ENCODE results near the gene RIMKLA.

RIMKLA gene, protein sequence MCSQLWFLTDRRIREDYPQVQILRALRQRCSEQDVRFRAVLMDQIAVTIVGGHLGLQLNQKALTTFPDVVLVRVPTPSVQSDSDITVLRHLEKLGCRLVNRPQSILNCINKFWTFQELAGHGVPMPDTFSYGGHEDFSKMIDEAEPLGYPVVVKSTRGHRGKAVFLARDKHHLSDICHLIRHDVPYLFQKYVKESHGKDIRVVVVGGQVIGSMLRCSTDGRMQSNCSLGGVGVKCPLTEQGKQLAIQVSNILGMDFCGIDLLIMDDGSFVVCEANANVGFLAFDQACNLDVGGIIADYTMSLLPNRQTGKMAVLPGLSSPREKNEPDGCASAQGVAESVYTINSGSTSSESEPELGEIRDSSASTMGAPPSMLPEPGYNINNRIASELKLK

DNA sequence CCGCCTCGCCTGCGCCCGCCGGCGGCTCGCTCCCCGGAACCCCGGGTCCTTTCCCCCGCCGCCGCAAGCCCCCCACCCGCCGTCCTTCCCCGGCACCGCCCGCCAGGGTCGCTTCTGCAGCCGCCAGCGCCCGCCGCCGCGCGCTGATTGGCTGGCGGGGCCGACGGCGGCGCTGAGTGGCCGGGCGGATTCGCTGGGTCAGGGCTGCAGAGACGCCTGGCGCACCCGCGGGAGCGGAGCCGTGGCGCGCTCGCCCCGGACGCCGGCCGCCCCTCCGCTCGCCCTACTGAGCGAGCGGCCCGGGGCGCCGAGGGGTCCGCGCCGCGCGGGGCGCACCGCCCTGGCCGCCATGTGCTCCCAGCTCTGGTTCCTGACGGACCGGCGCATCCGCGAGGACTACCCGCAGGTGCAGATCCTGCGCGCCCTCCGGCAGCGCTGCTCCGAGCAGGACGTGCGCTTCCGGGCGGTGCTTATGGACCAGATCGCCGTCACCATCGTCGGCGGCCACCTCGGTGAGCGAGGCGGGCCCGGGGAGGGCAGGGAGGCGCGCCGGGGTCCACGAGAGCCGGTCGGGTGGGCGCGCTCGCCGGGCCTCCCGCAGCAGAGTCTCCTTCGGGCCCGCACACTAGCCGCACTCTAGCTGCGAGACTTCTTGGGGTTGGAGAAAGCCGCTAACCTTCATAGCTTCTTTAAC, at the start of gene RIMKLA:
Gene RIMKLA, plus strand, starts transcription at position 207 of the 694 bp plus-strand sequence. Its CDS starts 143 bp downstream, at position 350.
- DNase-seq: peak; percentile 30

DNA sequence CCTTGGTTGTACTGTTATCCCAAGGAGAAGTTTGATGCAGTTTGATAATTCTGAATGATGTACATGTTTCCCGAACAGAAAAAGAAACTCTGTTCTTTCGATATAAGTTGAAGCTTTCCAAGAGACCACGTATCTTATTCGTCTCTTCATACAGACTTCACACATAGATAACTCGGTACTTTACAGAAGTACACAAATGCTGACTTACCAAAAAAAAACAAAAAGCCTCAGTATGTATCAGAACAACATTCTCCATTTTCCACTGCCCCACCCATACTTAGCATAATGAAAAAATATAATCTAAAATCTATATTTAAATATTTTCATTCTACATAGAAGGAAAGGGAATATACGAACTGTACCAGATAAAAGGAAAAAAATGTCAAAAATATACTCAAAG, 47.7 kb upstream of the RIMKLA start:
- no peak for DNase-seq

DNA sequence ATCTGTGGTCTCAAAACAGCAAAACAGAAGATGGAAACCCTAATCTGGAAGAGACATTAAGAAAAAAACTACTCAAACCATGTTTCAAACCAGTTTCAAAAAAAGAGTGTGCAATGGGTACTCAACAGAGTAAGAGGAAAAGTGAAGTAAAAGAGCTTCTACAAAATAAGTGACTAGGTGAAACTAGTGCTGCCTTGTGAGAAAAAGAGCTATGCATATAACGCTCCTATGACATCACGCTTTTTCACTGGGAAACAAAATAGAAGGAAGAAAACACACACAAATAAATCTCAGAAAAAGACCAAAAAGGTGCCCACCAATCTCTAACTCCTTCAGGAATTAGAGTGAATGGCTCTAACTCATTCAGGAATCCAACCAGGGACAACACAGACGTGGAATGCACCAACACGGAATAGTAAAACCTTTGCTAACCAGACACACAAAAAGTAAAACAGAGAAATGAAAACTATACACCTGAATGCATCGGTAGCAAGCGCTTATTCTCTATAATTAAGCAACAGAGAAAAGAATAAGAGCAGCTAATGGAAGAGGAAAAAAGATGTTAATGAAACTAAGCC, 46.8 kb upstream of the RIMKLA start:
- DNase-seq: no peak

DNA sequence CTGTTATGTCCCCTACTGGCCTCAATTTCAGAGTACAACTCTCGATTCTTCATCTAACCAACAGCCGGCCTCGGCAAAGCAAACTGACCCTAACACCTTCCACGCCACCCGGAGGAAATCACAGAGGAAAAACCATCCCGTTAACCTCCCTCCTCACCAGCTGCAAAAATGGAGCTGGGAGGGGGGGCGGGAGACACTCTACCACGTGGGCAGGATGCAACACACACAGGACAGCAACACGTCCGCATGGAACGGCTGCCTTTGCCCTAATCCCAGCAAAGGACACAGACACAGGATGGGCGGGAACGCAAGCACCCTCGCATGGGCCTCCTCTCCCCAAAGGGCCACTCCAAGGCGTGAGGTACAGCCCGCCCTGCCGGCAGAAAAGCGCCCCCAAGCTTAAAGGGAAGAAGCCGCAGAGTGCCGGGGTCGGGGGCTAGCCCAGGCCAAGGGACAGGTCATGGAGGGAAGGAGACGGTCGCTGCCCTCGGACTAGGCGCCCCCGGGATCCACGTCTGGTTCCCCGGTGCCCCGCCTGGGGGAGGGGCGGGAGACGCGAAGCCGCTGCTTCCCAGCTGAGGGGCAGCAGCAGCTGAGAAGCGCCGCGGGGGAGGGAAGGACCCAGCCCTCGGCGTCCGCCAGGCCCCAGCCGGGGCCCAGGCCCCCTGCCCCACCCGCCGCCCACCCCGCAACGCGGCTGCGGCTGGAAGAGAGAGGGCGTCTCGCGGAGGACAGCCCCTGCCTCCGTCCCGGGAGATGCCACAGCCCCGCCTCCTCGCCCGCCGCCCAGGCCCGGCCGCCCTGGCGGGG, 46.1 kb upstream of the RIMKLA start:
- peak; percentile 25 for DNase-seq

DNA sequence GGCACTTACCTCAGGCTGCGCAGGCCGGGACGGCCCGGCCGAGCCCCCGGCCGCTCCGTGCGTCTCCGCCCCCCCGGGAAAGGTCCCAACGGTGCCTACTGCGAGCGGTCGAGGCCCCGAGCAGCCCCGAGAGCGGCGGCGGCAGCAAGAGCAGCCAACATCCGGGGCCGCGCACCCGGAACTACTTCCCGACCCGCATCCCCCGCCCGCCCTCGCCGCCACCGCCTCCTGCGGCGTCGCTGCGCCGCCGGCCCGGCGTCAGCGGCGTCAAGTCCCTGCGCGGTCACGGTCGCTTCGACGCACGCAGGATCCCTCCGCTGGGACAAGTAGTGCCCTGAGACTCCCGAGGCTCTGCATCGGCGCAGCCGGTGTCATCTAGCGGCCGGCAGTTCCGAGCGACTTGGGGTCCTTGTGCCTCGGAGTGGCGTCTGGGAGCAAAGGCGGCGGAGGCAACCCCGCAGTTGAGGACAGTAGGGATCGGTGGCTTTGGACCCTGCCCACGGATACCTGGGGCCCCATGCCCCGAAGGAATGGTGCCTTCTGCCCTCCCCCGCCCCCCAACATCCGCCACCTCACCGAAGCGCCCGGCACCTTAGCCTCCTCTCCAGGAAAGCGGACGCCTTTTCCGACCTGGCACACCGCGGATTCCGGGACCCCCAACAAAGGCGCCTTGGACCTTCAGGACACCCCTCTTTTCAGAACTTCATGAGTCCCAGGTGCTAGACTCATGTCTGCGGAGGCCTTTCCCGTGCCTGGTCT, 45.4 kb upstream of the RIMKLA start, which contains the start of gene FOXJ3:
Gene FOXJ3, minus strand, starts transcription at position 186 of the 759 bp plus-strand sequence. CDS start 24,142 bp downstream, outside the sequence.
- peak; percentile 93 for DNase-seq

DNA sequence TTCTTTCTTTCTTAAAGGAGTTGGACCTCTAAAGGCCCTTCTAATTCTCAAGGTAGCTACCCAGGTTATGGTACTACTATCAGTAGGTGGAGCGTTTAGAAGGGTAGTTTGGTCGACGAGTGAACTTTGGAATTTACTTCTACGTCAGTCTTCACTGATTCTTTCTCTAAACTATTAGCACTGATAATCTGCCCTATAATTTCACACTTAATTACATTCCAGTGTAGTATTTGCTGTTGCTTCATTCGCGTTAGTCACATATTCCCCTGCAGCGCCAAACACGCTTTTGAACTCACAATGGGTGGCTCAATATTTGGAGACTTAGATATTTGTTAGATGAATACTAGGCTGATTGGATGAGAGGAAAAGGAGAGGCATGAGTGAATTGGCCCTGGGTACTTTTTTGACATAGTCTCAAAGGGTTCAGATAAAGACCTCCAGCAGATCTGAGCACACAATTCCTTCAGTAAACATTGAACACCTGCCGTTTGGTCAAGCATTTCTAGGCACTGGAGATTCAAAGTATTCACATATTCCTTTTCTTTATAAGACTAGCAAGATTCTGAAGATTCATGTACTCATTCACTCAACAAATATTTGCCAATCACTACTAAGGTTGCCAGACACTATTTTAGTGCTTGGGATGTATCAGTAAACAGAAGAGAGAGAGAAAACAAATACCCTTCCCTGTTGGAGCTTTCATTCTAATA, 44.6 kb upstream of the RIMKLA start:
- DNase-seq: no peak

DNA sequence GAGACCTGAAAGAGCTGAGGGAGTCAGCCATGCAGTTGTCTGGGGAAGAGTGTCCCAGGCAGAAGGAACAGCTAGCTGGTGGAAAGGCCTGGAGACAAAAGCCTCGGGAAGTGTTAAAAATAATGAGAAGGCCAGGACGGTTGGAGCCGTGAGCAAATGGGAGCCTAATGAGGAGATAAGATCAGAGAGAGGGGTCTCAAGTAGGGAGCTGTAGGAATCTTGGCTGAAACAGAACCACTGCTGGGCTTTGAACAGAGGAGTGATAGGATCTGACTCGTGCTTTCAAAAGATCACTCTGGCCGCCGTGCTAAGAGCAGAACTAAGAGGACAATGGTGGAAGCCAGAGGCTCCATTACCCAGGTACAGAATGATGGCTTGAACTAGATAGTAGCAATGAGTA, 43.6 kb upstream of the RIMKLA start:
- DNase-seq: no peak

DNA sequence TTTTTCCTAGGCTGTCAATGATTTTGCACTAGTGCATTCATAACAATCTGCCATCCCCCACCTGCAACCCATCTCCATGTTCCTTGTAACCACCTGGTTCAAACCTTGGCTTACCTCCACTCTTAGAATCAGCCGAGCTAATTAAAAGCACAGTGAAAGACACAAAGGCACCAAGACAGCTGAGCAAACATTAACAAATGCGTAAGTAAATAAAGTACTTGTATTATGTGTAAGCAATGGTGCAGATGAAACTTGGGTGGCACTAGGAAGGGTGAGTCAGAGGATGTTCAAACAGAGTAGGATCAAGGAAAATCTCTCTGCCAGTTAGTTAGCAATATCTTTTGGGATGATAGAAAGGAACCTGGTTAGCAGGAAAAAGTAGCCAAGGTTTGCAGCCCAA, 40.5 kb upstream of the RIMKLA start:
- no peak for DNase-seq

DNA sequence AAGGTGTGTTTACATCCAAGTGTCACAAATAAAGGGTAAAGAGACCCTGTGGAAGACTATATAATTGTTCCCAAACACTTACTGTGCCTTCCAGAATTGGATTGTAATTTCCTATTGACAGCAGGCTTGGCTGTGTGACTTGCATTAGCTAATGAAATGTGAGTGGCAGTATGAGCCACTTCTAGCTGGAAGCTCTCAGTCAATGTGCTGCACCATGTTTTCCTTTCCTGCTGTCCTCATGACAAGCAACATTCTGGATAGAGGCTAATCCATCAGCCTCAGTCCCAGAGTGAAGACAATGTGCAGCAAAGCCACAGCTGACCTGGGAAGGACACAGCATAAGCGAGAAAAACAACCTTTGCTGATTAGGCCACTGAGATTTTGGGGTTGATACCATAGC, 39.7 kb upstream of the RIMKLA start:
- no peak for DNase-seq

DNA sequence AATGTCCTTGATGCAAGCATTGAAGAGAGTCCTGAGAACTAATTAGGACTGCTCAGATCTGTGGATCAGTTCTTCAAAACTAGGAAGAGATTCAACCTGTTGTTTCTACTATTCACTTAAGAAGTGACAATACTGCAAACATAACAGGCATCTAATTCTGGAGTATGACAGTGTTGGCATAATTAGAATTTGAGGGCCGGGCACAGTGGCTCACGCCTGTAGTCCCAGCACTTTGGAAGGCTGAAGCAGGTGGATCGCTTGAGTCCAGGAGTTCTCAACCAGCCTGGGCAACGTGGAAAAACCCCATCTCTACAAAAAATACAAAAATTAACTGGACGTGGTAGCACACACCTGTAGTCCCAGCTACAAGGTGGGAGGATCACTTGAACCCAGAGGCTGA, 37.5 kb upstream of the RIMKLA start:
- DNase-seq: no peak

DNA sequence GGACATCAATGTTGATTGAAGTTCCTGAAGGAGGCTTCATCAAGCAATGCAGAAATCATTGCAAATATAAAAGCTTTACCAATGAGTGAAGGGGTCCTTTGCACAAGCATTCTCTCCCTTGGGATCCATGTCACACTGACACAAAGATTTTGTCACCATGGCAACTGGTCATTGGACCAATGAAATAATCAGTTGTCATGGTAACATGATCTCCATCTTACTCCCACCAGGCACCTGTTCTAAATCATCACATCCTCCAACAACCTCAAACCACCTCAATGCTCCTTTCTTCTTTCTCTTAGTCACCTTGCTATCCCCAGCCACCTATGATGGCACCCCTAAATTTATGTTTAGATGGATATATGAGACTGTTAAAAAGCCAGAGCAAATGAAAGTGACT, 32.1 kb upstream of the RIMKLA start:
- no peak for DNase-seq

DNA sequence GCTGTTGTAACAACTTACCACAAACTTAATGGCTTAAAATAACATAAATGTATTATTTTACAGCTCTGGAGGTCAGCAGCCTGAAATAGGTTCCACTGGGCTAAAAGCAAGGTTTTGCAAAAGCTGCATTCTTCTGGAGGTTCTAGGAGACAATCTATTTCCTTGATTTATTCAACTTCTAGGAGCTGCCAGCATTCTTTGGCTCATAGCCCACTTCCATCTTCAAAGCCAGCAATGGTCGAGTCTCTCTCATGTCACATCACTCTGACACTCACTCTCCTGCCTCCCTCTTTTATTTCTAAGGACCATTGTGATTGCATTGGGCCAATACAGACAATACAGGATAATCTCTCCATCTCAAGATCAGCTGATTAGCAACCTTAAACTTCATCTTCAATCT, 30.5 kb upstream of the RIMKLA start:
- no peak for DNase-seq

DNA sequence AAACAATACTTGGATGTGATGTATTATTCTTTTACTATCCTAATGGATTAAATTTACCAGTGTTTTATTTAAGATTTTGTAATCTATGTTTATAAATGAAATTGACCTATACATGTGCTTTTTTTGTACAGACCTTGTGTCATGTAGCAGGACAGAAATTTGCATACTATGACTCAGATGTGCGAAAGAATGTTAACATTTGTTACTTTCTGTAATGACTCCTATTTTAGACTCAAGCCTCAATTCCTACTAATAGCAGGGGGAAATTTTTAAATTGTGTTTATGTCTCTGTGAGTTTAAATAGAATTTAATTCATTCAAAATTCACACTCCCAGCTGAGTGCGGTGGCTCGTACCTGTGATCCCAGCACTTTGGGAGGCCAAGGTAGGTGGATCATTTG, 21.8 kb upstream of the RIMKLA start:
- no peak for DNase-seq

DNA sequence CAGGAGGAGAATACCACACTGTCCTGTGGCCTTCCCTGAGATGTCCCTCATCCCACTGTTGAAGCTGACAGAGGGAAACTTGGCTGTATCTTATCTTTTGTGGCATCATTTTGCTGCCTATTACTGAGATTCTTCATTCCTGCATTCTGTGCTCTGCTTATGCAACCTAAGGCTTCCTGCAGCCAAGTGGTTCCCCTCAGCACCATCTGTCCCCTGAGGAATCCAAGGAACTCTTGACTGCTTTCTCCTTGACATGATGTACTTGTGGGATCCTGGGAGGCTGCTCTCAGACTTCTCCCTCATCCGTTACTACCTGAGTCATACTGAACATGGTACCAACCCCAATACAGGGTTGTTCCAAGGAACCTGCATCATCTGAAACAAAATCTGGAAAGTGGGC, 21.1 kb upstream of the RIMKLA start:
- no peak for DNase-seq

DNA sequence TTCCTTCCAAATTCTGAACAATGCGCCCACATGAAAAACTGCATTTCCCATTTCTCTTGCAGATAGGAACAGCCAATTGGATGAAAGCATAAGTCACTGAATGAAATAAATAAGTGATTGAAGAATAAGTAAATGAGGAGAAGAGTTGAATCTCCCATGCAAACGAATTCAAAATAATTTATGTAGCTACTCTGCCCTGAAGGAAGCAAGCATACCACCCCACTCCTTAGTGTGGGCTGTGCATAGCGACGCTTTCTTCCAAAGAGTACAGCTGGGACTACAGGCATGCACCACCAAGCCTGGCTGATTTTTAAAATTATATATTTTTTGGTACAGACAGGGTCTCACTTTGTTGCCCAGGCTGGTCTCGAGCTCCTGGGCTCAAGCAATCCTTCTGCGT, 16.5 kb upstream of the RIMKLA start:
- no peak for DNase-seq

DNA sequence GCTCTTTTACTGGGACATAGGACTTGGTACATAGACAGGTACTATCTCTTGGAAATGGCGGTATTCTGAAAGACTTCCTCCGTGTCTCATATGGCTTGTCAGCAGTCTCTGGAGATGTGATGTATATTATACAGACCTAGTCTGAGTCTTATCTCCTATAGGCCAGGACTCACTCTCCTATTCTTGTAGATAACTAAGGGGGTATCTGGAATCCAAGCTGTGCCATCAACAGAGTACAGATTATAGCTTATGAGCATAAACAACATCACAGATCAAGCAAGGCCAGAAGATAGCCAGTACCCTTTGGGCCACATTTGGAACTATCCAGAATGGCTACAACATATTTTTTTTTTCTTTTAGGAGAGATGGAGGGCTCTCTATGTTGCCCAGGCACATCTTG, 16.1 kb upstream of the RIMKLA start:
- no peak for DNase-seq

DNA sequence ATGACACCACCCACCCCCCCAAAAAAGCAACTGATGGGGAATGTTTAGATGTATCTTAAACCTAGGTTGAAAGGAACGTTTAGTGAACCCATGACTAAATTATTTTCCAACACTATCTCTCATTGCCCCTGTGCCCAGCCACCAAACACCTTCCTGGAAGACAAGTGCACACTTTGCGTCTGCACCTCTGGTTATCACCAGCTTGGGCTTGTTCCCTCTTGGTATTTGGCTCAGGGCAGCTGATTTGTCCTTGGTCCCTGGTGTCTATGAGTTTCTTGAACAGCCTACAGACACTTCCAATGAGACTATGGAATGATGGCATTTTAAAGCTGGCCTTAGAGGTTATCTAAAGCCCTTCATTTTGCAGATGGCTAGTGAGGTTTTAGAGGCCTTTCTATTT, 15.5 kb upstream of the RIMKLA start:
- DNase-seq: no peak

DNA sequence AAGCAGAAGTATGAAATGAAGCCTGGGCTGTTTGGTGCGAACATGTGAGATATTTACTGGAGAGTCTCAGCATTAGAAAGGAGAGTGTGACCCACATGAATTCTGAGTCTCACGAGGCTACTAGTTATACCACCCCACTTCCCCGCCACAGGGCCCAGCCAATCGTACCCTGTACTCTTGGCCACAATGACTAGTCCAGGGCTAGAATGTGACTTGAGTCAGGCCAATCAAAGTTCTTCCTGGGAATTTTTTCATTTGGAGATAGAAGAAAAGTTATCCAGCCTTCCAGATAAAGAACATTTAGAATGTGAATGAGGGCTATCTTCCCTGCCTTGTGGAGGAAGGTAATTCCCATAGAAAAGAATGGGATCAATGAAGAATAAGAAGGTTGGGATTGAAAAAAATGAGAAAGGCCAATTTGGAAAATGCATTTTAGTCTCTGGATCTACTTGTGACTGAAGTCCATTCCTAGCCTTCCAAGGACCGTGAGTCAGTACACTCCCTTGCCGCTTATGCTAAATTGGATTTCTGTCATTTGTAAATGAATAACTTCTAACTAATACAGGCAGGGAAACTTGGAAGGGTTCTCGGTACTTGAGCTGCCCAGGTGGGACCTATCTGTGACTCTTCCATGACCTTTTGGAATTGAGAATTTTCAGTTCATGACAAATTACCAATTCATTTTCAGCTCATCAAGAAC, 12.3 kb upstream of the RIMKLA start:
- DNase-seq: no peak

DNA sequence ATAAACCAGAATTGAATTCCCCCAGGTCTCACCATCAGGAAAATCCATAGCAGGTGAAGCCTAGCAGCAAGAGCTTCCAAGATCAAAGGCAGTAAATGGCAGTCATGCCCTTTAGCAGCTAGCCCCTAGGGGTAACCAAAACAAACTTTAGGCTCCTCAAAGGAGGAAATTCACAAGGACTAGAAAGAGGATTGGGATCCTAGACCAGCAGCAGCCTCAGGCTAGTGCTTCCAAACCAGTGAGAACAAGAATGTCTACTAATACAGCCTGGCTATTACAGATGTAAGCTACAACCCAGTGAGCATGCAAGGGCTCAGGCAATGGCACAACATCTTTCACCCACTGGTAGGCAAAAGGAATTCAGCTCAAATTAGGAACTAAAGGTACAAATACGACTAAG, 11.1 kb upstream of the RIMKLA start:
- DNase-seq: no peak

DNA sequence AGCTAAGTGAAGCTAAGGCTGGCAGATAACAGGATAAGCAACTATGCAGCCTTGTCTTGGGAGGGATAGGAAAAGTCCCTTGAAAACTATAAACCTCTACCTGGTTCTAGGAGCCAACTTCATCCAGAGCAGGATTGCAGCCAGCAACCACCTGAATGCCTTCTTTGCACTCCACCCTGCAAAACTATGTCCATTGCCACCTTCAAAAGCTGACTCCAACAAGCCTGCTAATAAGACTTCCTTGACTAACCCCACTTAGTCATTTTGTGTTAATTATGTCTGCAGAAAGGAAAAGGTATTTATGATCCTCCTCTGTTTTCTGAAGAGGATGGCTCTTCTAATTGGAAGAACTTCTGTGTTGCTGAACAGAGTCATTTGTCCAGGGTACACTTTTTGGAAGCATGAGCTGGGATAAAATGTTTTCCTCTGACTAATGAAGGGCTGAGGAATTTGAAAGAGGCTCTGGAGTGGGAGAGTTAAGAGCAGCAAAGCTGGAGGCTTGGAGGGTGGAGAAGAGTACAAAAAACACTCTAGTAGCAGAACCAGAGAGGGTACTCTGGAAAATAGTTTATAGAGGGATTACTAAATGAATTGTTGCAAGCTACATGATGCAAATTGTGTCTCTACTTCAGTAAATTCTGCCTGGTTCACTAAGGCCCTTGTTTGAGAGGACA, 9.6 kb upstream of the RIMKLA start:
- no peak for DNase-seq

DNA sequence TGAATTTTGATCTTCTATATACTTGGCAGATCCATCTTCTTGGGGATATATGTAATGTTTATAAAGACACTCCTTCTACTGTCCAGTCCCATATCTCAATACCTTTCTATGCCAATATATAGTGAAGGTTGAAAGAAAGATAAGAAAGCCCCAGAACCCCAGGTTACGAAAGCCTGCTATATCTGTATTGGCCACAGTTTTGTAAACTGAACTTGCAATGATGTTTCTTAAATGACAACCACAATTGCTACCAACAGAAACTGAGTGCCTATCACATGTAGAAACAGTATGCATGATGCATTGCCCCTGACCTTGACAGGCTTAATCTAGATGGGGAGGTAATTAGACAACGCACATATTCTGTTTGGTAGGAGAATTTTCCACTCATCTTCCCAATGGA, 7.8 kb upstream of the RIMKLA start:
- DNase-seq: no peak
